Measurements from ENCODE around the gene ZNF516. TPM values are rescaled to one million over a fixed set of nuclear protein-coding genes. Genes with fewer than 3 reads are reported as not detected.

The ZNF516 gene
- total RNA-seq, 3 donors from 2014 or later (not counting 1 experiment from before 2014, with no cell fraction given): 49.1 to 60.0 (median 52.4) TPM

DNA sequence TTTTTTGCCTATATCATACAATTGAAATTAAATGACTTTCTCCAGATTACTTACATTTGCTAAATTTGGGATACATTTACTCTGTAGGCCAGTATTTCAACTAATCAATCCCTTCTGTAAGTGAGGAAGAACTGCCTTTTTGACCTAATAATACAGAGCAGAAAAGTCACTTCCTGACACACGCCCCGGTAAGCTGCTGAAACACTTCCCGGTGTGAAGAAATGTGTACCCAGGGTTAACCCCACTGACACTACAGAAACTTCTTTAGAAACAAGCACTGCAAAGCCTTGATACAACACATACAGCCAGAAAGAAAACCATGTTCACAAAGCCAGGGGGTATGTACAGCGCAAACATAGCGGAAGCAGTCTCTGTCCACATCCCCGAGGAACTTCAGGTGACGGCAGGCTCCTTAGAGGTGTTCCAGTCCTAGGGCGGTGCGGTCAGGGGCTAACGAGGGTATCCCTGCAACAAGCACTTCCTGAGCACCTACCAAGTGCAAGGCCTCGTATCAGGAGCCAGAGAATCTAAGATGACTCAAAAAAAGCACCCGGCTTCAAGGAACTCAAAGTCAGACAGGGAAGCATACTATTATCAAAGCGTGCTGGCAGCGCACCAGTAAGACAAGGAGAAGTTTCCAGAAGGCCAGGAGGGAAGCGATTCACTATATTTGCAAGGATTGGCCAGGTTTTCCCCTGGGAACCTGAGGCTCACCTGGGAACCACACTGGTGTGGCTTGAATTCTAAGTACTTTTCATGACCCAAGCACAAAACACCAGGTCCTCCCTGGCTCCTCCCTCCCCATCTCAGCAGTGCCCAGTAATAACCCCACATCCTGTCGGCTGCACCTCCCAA, 46.6 kb downstream of the ZNF516 start:
- peak overlapping the region; percentile 14 for H3K27ac ChIP-seq (ENCODE audit: low read length)
- H3K27me3 ChIP-seq (ENCODE audit: control insufficient read depth, insufficient read depth, low read length): no peaks in the 10 kb centered on the region
- H3K4me3 Mint-ChIP-seq: peak overlapping the region; percentile 85
- peak; percentile 52 to 63 (median 61) for ATAC-seq
- H3K36me3 Mint-ChIP-seq: no peaks in the 10 kb centered on the region
- peaks cover 32% of the 10 kb centered on the region for H3K4me1 ChIP-seq (ENCODE audit: control insufficient read depth, insufficient read depth, low read length)
- WGBS (ENCODE audit: insufficient coverage): 66% methylated on average over 16 of the region's 16 CpGs
- no peaks in the 10 kb centered on the region for H3K36me3 ChIP-seq (ENCODE audit: control insufficient read depth, insufficient read depth, low read length)
- peaks cover 91 to 98% of the 10 kb centered on the region in 2 donors for H3K4me1 Mint-ChIP-seq
- no peaks in the 10 kb centered on the region for H3K9me3 ChIP-seq (ENCODE audit: control insufficient read depth, insufficient read depth, low read length)
- no peak overlapping the region for H3K4me3 ChIP-seq (ENCODE audit: low read length)
- intact Hi-C loops (cut with micrococcal nuclease): no loop called here
- no peaks in the 10 kb centered on the region for H3K27me3 Mint-ChIP-seq (ENCODE audit: low read depth in 2 of 2)
- peak overlapping the region; percentile 81 to 92 for H3K27ac Mint-ChIP-seq
- peak in 1 of 2 donors; percentile 15 for DNase-seq
- TF ChIP-seq, protein P1, sequence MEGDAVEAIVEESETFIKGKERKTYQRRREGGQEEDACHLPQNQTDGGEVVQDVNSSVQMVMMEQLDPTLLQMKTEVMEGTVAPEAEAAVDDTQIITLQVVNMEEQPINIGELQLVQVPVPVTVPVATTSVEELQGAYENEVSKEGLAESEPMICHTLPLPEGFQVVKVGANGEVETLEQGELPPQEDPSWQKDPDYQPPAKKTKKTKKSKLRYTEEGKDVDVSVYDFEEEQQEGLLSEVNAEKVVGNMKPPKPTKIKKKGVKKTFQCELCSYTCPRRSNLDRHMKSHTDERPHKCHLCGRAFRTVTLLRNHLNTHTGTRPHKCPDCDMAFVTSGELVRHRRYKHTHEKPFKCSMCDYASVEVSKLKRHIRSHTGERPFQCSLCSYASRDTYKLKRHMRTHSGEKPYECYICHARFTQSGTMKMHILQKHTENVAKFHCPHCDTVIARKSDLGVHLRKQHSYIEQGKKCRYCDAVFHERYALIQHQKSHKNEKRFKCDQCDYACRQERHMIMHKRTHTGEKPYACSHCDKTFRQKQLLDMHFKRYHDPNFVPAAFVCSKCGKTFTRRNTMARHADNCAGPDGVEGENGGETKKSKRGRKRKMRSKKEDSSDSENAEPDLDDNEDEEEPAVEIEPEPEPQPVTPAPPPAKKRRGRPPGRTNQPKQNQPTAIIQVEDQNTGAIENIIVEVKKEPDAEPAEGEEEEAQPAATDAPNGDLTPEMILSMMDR (IDR thresholded peaks at IDR 0.05): no peak
- no peaks in the 10 kb centered on the region for H3K9me3 Mint-ChIP-seq

DNA sequence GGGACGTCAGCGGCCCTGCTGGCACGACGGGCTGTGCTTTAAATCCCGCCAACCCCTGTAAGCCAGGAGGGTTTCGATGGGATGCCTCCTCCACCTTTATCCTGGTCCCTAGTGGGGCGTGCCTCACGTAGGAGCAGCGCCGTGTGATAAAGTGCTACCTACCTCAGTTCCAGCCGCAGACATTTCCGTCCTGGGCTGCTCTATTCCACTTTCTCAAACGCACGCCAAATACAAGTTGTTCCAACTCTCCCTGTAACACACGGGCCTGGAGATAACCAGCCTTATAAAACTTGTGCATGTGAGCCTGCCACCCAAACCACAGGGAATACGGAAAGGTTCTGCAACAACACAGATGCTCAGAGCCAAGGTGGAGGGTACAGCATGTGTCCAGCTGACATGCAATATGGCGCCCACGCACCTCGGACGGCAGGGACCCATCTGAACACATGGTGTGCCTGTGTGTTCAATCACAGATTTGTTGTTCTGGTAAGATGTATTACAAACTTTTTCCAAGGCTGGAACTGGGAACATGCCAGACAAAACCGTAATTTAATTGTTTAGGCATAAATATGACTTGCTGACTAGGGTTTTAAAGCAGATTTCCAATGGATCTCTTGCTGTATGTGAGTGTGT, 47.7 kb downstream of the ZNF516 start:
- WGBS (ENCODE audit: insufficient coverage): 95% methylated on average over 21 of the region's 21 CpGs
- Histone ChIP-seq H3K36me3 (ENCODE audit: control insufficient read depth, insufficient read depth, low read length) (no peaks in the 10 kb centered on the region), H3K27me3 (ENCODE audit: control insufficient read depth, insufficient read depth, low read length) (no peaks in the 10 kb centered on the region), H3K4me3 (ENCODE audit: low read length) (no peak overlapping the region), H3K27ac (ENCODE audit: low read length) (no peak overlapping the region), H3K4me1 (ENCODE audit: control insufficient read depth, insufficient read depth, low read length) (peaks cover 32% of the 10 kb centered on the region), H3K9me3 (ENCODE audit: control insufficient read depth, insufficient read depth, low read length) (no peaks in the 10 kb centered on the region)
- Mint-ChIP-seq H3K36me3 (no peaks in the 10 kb centered on the region), H3K9me3 (no peaks in the 10 kb centered on the region), H3K27me3 (ENCODE audit: low read depth in 2 of 2) (no peaks in the 10 kb centered on the region), H3K4me1 (peaks cover 85 to 91% of the 10 kb centered on the region in 2 donors), H3K27ac (peak overlapping the region; percentile 81 to 92), H3K4me3 (peak overlapping the region; percentile 25)
- TF ChIP-seq, protein P1 (IDR thresholded peaks at IDR 0.05): no peak
- intact Hi-C loops (cut with micrococcal nuclease): no loop called here
- ATAC-seq (no peak), DNase-seq (no peak)

DNA sequence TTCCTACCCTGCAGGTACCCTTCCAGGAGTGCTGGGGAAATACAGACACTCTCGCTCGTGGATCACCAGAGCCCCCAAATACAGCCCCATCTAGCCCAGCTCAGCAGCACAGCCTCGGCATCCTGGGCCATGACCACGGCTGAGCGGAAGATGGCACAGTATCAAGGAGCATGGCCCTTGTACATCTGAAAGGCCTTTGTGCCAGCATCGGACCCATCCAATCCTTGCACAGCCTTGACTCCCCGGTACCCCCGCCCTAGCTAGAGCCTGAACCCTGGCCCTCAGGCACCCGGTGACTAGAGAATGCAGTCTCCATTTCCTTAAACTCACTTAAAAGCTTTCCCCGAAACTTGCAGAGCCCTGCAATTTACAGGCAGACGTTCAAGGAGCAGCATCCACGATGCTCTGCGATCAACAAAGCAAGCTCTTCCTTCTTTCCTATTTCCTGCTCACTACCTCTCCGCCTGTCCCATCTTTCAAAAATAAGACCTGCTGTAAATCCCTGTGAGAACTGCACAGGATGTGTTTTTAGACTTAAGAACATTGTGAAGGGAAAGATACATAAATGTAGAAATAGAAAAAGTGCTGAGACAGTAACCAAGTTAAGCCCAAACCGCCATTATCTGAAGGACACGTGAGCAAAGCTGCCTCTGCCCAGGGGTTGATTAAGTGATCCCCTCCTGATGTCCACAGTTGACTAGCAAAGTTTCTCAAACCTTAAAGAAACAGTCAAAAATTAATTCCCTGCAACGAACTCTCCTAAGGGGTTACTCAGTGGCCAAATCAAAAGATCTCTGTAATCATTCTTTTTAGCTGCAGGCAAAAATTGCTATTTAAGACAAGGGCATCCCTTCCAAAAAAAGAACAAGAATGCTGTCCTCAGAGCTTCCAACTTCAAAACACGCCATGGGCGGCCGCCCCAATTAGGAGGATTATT, 48.5 kb downstream of the ZNF516 start:
- Histone ChIP-seq H3K36me3 (ENCODE audit: control insufficient read depth, insufficient read depth, low read length) (peaks cover 4% of the 10 kb centered on the region), H3K27ac (ENCODE audit: low read length) (no peak overlapping the region), H3K27me3 (ENCODE audit: control insufficient read depth, insufficient read depth, low read length) (no peaks in the 10 kb centered on the region), H3K4me1 (ENCODE audit: control insufficient read depth, insufficient read depth, low read length) (peaks cover 24% of the 10 kb centered on the region), H3K4me3 (ENCODE audit: low read length) (no peak overlapping the region), H3K9me3 (ENCODE audit: control insufficient read depth, insufficient read depth, low read length) (no peaks in the 10 kb centered on the region)
- no peak for ATAC-seq
- no peaks in the 10 kb centered on the region for H3K27me3 Mint-ChIP-seq (ENCODE audit: low read depth in 2 of 2)
- H3K9me3 Mint-ChIP-seq: no peaks in the 10 kb centered on the region
- TF ChIP-seq, protein P1 (IDR thresholded peaks at IDR 0.05): no peak
- intact Hi-C loops (cut with micrococcal nuclease): no loop called here
- peaks cover 77 to 84% of the 10 kb centered on the region in 2 donors for H3K4me1 Mint-ChIP-seq
- WGBS (ENCODE audit: insufficient coverage): 94% methylated on average over 20 of the region's 20 CpGs
- H3K36me3 Mint-ChIP-seq: no peaks in the 10 kb centered on the region
- peak overlapping the region; percentile 35 for H3K4me3 Mint-ChIP-seq
- peak overlapping the region; percentile 81 to 92 for H3K27ac Mint-ChIP-seq
- DNase-seq: no peak
